CMK (cell line): Measurements from ENCODE around the gene ATG14.

Source experiments
- DNase-seq: peaks from one replicate; pipeline ENCODE4 v3.0.0-alpha.2; 2010; ENCODE audit warnings: low read depth

ATG14 gene

GRCh38 chr14:55316564-55316963 lies 95.1 kb downstream of the ATG14 start:
- DNase-seq: no peak
